HG03039 (cell line): Measurements from ENCODE around the gene LRIG1.

Experiments used
- ATAC-seq: cut with Tn5 transposase; IDR thresholded peaks from one replicate; pipeline ENCODE4 v1.9.1; 2021; ENCODE audit warnings: mild to moderate bottlenecking, moderate library complexity; ENCODE audit not compliant: unreplicated experiment

The LRIG1 gene

GRCh38 chr3:66404903-66405700, 95.7 kb downstream of the LRIG1 start:
- no peak for ATAC-seq

GRCh38 chr3:66404197-66404596, 96.6 kb downstream of the LRIG1 start:
- ATAC-seq = no peak

- no peak for ATAC-seq
Observed at GRCh38 chr3:66403323-66403990, 97.4 kb downstream of the LRIG1 start.

GRCh38 chr3:66402596-66403290, 98.1 kb downstream of the LRIG1 start:
- ATAC-seq = no peak

- ATAC-seq = no peak
Observed at GRCh38 chr3:66401675-66402491, 98.9 kb downstream of the LRIG1 start.

GRCh38 chr3:66401157-66401550, 99.7 kb downstream of the LRIG1 start:
- no peak for ATAC-seq

GRCh38 chr3:66400411-66401156, 100.2 kb downstream of the LRIG1 start:
- ATAC-seq = no peak

GRCh38 chr3:66399529-66400232, 101.1 kb downstream of the LRIG1 start:
- ATAC-seq = no peak

- ATAC-seq = no peak
Observed at GRCh38 chr3:66398228-66399025, 102.4 kb downstream of the LRIG1 start.

- no peak for ATAC-seq
Observed at GRCh38 chr3:66397745-66398144, 103.1 kb downstream of the LRIG1 start.

- ATAC-seq = no peak
Observed at GRCh38 chr3:66396888-66397287, 103.9 kb downstream of the LRIG1 start.

- no peak for ATAC-seq
Observed at GRCh38 chr3:66396161-66396760, 104.6 kb downstream of the LRIG1 start.

- no peak for ATAC-seq
Observed at GRCh38 chr3:66395635-66396034, 105.2 kb downstream of the LRIG1 start.

GRCh38 chr3:66394753-66395249, 106.0 kb downstream of the LRIG1 start:
- no peak for ATAC-seq

- peak; percentile 76 for ATAC-seq
Observed at GRCh38 chr3:66394019-66394752, 106.6 kb downstream of the LRIG1 start.

GRCh38 chr3:66393333-66394005, 107.4 kb downstream of the LRIG1 start:
- no peak for ATAC-seq

- no peak for ATAC-seq
Observed at GRCh38 chr3:66392966-66393332, 107.9 kb downstream of the LRIG1 start.
